ENCODE data around the gene EPB42. TPM values are rescaled to one million over a fixed set of nuclear protein-coding genes. Genes with fewer than 3 reads are reported as not detected.

Gene EPB42
- total and polyA plus RNA-seq, 8 donors = 1.3 TPM; not detected in 7

DNA sequence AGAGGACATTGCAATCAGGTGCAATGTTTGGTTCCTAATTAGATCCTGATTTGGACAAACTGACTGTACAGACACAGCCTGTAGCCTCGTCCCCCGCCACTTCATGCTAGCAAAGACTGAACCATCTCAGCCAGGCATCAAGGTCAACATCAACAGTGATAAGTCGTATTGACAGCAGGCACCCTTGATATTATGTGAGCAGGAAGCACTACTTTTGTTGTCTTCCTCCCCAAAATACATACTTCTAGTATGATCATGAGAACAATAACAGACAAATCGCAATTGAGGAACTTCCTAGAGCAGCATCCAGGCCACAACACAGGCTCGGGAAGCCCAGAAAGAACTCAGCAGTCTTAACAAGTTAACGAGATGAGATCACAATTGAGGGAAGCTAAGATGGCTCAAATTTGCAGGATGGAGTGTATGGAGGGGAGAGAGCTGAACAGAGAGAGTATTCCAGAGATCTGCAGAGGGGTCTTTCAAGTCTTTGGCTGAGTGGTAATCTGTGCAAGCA is 25.5 kb upstream of the EPB42 start:
- intact Hi-C loops (cut with DNase I; ENCODE audit: low total_unique reads) = no loop called here
- TF ChIP-seq POLR2AphosphoS5 (IDR thresholded peaks at IDR 0.05) = no peak
- TF ChIP-seq, protein P1, sequence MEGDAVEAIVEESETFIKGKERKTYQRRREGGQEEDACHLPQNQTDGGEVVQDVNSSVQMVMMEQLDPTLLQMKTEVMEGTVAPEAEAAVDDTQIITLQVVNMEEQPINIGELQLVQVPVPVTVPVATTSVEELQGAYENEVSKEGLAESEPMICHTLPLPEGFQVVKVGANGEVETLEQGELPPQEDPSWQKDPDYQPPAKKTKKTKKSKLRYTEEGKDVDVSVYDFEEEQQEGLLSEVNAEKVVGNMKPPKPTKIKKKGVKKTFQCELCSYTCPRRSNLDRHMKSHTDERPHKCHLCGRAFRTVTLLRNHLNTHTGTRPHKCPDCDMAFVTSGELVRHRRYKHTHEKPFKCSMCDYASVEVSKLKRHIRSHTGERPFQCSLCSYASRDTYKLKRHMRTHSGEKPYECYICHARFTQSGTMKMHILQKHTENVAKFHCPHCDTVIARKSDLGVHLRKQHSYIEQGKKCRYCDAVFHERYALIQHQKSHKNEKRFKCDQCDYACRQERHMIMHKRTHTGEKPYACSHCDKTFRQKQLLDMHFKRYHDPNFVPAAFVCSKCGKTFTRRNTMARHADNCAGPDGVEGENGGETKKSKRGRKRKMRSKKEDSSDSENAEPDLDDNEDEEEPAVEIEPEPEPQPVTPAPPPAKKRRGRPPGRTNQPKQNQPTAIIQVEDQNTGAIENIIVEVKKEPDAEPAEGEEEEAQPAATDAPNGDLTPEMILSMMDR (IDR thresholded peaks at IDR 0.05) = no peak
- TF ChIP-seq EP300 (IDR thresholded peaks at IDR 0.05) = no peak
- TF ChIP-seq POLR2A (IDR thresholded peaks at IDR 0.05) = no peak
- no peaks in the 10 kb centered on the region for H3K36me3 ChIP-seq
- H3K4me1 ChIP-seq = no peaks in the 10 kb centered on the region
- H3K4me3 ChIP-seq = no peak overlapping the region
- no peak for DNase-seq
- 71 to 78% (median 75%) methylated on average over 6 of the region's 6 CpGs for WGBS, 5 donors
- no peak overlapping the region for H3K27ac ChIP-seq
- no peaks in the 10 kb centered on the region for H3K9me3 ChIP-seq
- H3K27me3 ChIP-seq = peaks cover 0 to 7% (median 0%) of the 10 kb centered on the region in 3 donors

DNA sequence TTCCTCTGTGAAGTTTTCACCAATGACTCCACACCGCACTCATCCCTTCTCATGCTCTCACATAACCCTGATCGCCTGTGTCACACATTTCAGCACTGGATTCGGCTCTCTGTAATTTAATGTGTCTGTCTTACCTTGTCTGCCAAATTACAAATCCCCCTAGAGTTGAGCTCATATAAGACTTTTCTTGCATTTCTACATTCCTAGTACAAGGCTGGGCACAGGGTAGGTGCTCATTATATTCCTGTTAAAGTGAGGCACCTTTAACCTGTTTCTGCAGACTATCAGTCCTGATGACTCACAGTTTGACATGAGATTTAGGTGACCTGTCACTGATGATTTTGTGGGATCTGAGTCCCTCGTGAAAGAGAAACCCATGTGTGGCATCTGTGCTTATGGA is 23.3 kb upstream of the EPB42 start:
- Histone ChIP-seq H3K27ac (no peak overlapping the region), H3K36me3 (no peaks in the 10 kb centered on the region), H3K4me1 (no peaks in the 10 kb centered on the region), H3K27me3 (peaks cover 0 to 7% (median 0%) of the 10 kb centered on the region in 3 donors), H3K4me3 (no peak overlapping the region), H3K9me3 (no peaks in the 10 kb centered on the region)
- 78 to 90% (median 85%) methylated on average over 4 of the region's 4 CpGs for WGBS, 5 donors
- no peak for TF ChIP-seq EP300 (IDR thresholded peaks at IDR 0.05)
- TF ChIP-seq POLR2AphosphoS5 (IDR thresholded peaks at IDR 0.05) = no peak
- no peak for TF ChIP-seq POLR2A (IDR thresholded peaks at IDR 0.05)
- TF ChIP-seq, protein P1 (IDR thresholded peaks at IDR 0.05) = no peak
- intact Hi-C loops (cut with DNase I; ENCODE audit: low total_unique reads) = no loop called here
- no peak for DNase-seq

DNA sequence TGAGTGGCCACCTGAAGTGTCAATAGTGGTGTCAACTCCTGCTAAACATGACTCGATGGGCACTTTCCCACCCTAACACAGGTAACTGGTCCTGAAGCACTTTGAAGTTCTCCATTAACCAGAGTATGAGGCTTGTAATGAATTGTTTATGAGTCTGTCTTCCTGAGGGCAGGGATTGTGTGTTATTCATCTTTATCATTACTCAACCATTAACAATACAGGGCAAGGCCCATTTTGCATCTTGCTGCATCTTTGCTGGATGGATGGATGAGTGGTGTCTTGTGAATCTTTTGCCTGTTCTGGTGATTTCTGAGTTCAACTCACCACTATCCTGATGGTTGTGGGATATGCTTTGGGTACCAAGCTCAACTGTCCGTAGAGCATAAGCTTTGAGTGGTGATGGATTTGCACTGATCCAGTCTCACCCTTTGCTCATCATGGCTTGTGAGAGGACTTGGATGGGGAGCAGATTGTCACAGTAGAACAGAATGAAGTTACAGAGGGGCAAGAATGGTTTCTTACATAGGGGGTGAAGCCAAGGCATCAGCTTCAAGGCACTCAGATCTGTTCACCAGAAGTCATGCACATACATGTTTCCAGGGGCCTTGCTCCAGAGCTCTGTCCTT is 22.3 kb upstream of the EPB42 start:
- no peaks in the 10 kb centered on the region for H3K36me3 ChIP-seq
- no peak overlapping the region for H3K27ac ChIP-seq
- intact Hi-C loops (cut with DNase I; ENCODE audit: low total_unique reads) = no loop called here
- peaks cover 0 to 8% (median 0%) of the 10 kb centered on the region in 3 donors for H3K27me3 ChIP-seq
- TF ChIP-seq EP300 (IDR thresholded peaks at IDR 0.05) = no peak
- TF ChIP-seq POLR2AphosphoS5 (IDR thresholded peaks at IDR 0.05) = no peak
- H3K9me3 ChIP-seq = no peaks in the 10 kb centered on the region
- H3K4me3 ChIP-seq = no peak overlapping the region
- WGBS, 5 donors = 88 to 100% (median 94%) methylated on average over 2 of the region's 2 CpGs
- H3K4me1 ChIP-seq = no peaks in the 10 kb centered on the region
- no peak for DNase-seq

GRCh38 chr15:43242616-43243015 is 21.8 kb upstream of the EPB42 start:
- Histone ChIP-seq H3K9me3 (no peaks in the 10 kb centered on the region), H3K4me3 (no peak overlapping the region), H3K27me3 (peaks cover 0 to 12% (median 0%) of the 10 kb centered on the region in 3 donors), H3K36me3 (no peaks in the 10 kb centered on the region), H3K27ac (no peak overlapping the region), H3K4me1 (no peaks in the 10 kb centered on the region)
- WGBS, 5 donors = 55 to 68% (median 63%) methylated on average over 5 of the region's 5 CpGs
- no peak for DNase-seq
- intact Hi-C loops (cut with DNase I; ENCODE audit: low total_unique reads) = no loop called here
- TF ChIP-seq, protein P1 (IDR thresholded peaks at IDR 0.05) = no peak
- TF ChIP-seq EP300 (IDR thresholded peaks at IDR 0.05) (no peak), POLR2A (IDR thresholded peaks at IDR 0.05) (no peak), POLR2AphosphoS5 (IDR thresholded peaks at IDR 0.05) (no peak)

DNA sequence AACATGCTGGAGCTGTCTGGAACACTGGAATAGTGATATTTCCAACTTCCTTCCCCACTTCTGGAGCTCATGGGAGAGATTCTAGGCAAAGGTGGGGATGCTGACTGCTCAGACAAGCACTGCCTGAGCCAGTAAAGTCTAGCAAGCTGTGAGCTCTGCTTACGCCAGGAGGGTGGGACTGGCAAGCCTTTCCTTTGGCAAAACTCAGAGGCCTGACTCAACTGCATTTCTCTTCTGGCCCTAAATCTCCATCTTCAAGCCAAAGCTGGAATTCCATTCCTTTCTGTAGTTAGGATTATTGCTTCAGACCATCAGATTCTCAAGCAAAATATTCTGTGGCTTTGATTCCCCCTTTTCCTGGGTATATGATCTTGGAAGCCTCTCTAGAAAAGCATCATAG is 20.3 kb upstream of the EPB42 start:
- 45 to 80% (median 73%) methylated on average over 1 of the region's 1 CpG for WGBS, 5 donors
- Histone ChIP-seq H3K4me3 (no peak overlapping the region), H3K27ac (peak overlapping the region in 1 of 5 donors; percentile 46), H3K36me3 (no peaks in the 10 kb centered on the region), H3K9me3 (no peaks in the 10 kb centered on the region), H3K4me1 (no peaks in the 10 kb centered on the region), H3K27me3 (peaks cover 0 to 12% (median 0%) of the 10 kb centered on the region in 3 donors)
- DNase-seq = peak in 1 of 2 donors; percentile 70
- TF ChIP-seq EP300 (IDR thresholded peaks at IDR 0.05) (no peak), POLR2A (IDR thresholded peaks at IDR 0.05) (no peak), POLR2AphosphoS5 (IDR thresholded peaks at IDR 0.05) (no peak)
- TF ChIP-seq, protein P1 (IDR thresholded peaks at IDR 0.05) = no peak
- intact Hi-C loops (cut with DNase I; ENCODE audit: low total_unique reads) = no loop called here

Measured in stomach (tissue), 9 donors.